B cell (primary cell): ENCODE results near the gene ARHGAP25.

Source experiments
- CTCF ChIP-seq: fragments of 200-600 bp; IDR thresholded peaks from one replicate; pipeline ENCODE4 v1.8.0; 2022; ENCODE audit warnings: antibody characterized with exemption, mild to moderate bottlenecking
- EZH2 ChIP-seq: IDR thresholded peaks from 2 replicates; pipeline ENCODE4 v1.6.1; 2012; ENCODE audit warnings: borderline replicate concordance, low read depth, mild to moderate bottlenecking, moderate library complexity, low read length; ENCODE audit not compliant: insufficient read depth, poor library complexity, severe bottlenecking

- no peak for TF ChIP-seq EZH2
- no peak for TF ChIP-seq CTCF
Measured at GRCh38 chr2:68696554-68696953, 38.1 kb upstream of the ARHGAP25 start.
